ENCODE results near the gene CDO1.

CDO1 gene

DNA sequence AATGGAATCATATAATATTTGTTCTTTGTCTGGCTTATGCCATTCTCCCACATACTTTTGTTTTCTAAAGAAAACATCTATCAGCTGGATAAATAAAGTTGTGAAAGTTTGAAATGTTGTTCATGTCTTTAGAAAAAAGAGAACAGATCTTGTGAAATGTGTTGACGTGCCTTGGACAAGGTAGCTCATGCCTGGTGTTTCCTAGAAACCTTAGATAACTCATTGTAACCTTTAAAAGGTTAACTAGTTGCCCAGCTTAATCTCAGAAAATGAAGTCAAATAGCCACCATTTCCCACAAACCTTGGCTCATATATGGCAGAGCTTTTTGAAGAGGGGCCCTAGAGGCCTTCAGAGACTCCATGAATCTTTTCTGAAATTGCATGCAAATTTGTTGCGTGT lies 15.3 kb downstream of the CDO1 start:
- in situ Hi-C loops (cut with MboI; ENCODE audit: low pct_unique_long_range_greater_than_20kb, low sequenced_read_pairs): no loop called here
- DNase-seq: no peak

DNA sequence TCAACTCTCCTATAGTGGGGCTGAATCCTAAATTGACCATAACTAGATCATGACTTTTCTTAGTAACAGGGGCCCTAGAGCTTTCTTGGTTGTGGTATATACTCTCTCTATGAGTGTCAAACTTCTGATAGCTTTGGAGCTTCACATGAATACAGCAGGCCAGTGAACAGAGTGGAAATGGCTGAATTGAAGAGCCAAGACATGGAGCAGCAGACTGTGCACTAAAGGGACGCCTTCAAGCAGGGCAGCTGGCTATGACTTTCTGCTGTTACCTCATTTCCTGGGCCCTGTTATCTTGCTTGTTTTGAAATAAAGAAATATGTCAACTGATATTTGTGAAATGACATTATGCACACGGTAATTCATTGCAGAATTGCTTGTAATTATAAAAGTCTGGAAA lies 16.4 kb downstream of the CDO1 start:
- DNase-seq: no peak
- in situ Hi-C loops (cut with MboI; ENCODE audit: low pct_unique_long_range_greater_than_20kb, low sequenced_read_pairs): no loop called here

DNA sequence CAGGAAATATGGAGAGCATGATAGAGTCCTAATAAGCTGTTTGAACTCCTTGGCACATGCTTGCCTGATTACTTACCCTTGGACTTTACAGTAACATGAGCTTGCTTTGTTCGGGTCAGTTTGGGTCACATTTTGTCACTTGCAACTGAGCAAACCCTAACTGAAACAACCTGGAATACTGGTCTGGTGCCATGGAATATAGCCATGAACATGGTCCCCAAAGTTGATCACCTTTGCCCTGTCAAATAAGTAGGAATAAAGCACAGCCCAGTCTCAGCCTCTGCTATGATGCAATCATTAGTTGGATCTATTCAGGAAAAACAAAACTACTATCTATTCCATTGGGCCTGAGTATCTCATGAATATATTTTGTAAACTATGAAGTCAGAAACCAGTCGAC lies 18.2 kb downstream of the CDO1 start:
- DNase-seq: no peak
- in situ Hi-C loops (cut with MboI; ENCODE audit: low pct_unique_long_range_greater_than_20kb, low sequenced_read_pairs): no loop called here

DNA sequence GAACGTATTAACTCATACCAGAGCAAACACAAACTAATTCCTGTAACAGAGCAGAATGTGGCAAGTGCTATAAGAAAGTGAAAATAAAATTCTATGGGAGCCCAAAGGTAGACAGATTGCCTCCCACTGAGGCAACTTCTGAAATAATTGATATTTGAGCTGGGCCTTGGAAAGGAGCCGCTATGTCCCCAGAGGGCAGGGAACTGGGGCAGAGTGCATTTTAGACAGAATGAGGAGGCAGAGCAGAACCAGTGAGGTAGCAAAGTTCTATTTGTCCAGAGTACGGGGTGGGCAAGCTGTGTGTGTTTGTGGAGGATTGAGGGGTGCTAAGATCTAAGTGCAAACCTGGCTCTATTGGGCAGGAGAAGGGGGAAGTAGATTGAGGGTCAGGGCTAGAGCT lies 19.8 kb downstream of the CDO1 start:
- no peak for DNase-seq
- in situ Hi-C loops (cut with MboI; ENCODE audit: low pct_unique_long_range_greater_than_20kb, low sequenced_read_pairs): no loop called here

DNA sequence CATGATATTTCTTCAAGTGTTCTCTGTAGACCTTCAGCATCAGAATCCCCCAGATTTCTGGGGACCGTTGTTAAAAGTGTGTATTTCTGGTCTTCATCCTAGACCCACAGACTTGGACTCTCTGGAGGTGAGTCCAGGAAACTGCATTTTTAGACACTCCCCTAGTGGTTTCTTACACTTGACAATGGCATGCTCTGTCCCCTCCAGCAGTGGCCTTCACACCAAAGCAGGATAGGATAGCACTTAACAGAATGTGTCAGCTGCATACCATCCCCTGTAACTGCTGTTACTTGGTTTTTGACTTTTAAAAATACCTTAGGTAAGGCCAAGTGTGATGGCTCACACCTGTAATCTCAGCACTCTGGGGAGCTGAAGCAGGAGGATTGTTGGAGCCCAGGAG lies 20.8 kb downstream of the CDO1 start:
- DNase-seq: no peak

DNA sequence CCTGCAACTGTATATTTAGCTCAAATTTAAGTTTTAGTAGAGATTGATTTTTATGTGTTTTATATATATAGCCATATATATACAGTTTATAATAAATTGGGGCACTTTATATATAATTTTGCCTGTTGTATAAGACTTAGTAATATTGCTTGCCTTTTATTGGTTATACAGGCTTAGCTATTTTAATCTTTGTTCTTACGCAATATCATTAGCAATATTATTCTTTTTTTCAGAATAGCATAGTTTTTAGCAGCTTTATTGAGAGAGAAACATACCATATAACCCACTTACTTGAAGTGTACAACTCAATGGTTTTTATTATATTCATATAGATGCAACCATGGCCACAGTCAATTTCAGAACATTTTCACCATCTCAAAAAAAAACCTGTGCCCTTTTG lies 28.0 kb downstream of the CDO1 start:
- in situ Hi-C loops (cut with MboI; ENCODE audit: low pct_unique_long_range_greater_than_20kb, low sequenced_read_pairs): no loop called here
- DNase-seq: no peak

More for the DNA sequence above, 20.8 kb downstream of the CDO1 start:
- in situ Hi-C loops (cut with MboI; ENCODE audit: low pct_unique_long_range_greater_than_20kb, low sequenced_read_pairs): no loop called here

DNA sequence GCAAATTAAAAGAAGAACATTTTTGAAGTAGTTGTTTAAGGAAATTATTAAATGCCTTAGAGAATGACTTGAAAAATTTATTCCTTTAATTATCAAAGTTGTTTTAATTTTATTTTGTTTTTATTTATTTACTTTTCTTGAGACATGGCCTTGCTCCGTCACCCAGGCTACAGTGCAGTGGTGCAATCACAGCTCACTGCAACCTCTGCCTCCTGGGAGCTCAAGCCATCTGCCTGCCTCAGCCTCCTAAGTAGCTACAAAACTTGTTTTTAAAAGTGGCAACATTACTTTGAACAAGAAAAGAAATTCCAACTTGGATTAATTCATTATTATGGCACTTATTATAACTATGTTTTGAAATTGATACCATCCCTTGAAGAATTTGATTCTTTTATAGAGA lies 29.0 kb downstream of the CDO1 start:
- no peak for DNase-seq
- in situ Hi-C loops (cut with MboI; ENCODE audit: low pct_unique_long_range_greater_than_20kb, low sequenced_read_pairs): no loop called here

DNA sequence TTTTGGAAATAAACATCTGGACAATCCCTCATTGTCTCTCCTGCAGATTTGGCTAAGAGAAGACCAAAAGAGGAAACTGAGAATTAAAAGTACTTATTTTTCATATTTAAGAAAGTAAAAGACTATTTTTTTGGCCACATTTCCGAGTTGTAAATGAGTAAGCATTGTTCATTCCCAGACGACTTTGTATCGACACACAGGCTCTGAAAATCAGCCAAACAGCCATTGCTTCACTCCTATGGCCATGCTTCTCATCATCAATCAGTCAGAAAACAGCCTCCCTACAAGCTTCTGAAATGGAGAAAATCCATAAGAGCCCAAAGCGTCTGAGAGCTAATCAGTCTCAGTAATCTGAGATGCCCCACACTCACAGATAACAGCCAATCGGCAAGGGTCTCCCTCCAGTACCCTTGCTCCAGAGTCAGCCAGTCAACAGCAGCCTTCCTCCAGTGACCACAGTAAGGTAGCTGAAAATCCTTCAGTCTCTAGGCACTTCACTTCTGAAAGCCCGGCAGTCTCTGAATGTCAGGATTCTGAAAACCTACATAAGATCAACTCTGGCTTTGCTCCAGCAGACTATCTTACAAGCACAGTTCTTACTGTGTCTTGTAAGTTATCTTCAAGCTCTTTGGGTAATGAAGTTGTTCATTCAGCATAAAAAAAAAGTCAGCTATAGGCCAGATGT lies 30.9 kb downstream of the CDO1 start:
- in situ Hi-C loops (cut with MboI; ENCODE audit: low pct_unique_long_range_greater_than_20kb, low sequenced_read_pairs): no loop called here
- DNase-seq: no peak

DNA sequence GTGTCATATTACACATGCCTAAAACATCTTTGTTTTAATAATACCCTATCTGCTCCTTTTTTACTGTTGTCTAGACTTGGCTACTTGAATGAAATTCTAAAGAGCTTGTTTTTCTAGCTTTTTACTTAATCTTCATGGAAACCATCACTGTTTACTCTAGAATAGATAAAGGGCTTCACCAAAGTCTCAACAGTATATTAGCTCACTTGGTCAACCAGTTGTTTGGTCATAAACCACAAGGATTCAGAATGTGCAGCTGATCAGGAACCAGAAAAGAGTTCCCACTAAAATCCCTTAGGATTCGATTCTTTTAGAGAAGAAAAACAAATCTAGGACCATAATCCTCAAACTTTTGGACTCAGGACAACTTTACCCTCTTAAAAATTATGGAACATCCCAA lies 38.0 kb downstream of the CDO1 start:
- no peak for DNase-seq
- in situ Hi-C loops (cut with MboI; ENCODE audit: low pct_unique_long_range_greater_than_20kb, low sequenced_read_pairs): no loop called here

DNA sequence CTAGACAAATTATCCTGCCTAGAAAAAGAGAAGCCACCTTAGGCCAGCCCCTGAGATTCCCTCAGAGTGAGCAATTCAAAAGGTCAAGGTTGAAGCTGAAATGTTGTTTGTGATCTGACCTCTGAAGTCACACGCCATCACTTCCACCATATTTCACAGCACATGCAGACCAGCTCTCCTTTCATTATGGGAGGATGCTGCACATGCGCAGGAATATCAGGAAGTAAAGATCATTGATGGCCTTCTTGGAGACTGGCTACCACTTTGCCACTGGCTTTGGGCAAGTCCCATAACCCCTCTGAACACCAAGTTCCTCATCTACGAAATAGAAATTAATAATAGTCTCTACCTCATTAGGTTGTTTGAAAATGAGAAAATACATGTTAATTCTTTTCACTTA lies 39.5 kb downstream of the CDO1 start:
- in situ Hi-C loops (cut with MboI; ENCODE audit: low pct_unique_long_range_greater_than_20kb, low sequenced_read_pairs): no loop called here
- DNase-seq: no peak

DNA sequence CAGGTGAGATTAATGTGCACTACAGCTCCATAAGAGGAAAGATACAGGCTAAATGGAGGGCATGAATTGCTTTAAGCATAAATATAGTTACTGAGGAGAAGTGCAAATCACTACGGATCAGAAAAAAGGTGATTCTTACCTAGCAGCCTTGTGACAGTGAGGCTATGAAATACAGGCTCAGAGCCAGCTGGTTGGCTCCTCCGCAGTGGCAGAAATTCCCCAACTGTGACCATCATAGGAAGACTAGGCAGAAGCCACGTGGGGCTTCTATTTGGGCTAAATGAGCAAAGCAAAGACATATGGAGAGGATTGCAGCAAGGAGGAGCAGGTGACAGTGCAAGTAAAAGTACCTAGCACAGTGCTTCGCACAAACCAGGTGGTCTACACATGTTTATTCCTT lies 40.5 kb downstream of the CDO1 start:
- DNase-seq: no peak
- in situ Hi-C loops (cut with MboI; ENCODE audit: low pct_unique_long_range_greater_than_20kb, low sequenced_read_pairs): no loop called here

DNA sequence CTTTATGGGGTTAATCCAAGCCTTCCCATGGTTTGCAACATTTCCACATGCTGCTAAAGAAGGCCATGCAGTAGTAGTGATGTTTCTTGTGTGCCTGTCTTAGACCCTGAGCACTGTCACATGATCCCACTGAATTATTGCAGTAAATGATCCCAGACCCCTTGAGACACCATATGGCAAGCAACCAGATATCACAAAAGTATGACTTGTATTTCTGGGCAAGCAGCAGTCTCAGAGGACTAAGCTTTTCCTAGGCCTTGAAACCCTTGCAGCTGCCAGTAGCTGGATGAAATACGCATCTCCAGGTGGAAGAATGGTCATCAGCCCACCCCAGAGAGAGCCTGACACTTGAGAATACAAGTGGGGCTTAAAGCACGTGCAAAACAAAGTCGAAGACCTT lies 41.8 kb downstream of the CDO1 start:
- in situ Hi-C loops (cut with MboI; ENCODE audit: low pct_unique_long_range_greater_than_20kb, low sequenced_read_pairs): no loop called here
- no peak for DNase-seq

DNA sequence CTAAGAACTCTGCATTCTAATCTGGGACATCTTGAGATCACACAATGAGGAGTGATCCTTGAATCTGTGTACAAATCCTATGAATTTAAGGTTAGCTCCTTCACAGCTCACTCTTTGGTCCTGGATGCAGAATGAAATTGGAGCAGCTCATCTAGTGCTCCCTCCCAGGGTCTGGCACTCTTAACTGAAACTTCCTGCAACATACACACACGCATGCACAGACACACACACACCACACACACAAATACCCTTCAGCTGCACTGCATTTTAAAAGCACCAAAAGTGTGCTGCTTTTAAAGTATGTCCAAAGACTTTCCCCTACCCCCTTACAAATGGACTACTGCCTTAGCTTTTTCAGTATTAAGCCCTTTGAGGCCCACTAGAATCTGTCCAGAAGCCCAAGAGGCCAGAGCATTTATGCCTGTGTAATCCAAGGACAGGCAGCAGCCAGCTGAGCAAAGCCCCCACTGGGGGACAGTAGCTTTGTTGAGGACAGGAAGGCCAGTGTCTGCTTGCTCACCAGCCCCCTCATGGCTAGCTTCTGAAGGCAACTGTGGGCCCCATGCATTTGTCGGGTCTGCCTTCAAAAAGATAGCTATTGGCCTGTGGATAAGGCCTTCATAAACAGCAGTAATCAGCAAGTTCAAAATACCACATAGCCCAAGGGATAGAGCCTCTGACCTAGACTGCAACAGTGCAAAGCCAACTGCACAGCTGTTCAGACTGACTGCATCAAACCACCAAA lies 43.6 kb downstream of the CDO1 start:
- DNase-seq: no peak
- in situ Hi-C loops (cut with MboI; ENCODE audit: low pct_unique_long_range_greater_than_20kb, low sequenced_read_pairs): no loop called here

DNA sequence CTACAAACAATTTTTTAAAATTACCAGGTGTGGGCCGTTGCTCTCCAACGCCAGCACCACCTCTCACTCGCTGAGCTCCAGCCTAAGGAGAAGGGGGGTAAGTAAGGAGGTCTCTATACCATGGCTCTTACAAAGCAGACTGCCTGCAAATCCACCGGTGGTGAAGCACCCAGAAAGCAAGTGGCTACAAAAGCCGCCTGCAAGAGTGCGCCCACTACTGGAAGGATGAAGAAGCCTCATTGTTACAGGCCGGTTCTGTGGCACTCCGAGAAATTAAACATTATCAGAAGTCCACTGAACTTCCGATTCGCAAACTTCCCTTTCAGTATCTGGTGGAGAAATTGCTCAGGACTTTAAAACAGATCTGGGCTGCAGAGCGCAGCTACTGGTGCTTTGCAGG lies 46.0 kb downstream of the CDO1 start:
- DNase-seq: peak; percentile 14
- in situ Hi-C loops (cut with MboI; ENCODE audit: low pct_unique_long_range_greater_than_20kb, low sequenced_read_pairs): no loop called here

DNA sequence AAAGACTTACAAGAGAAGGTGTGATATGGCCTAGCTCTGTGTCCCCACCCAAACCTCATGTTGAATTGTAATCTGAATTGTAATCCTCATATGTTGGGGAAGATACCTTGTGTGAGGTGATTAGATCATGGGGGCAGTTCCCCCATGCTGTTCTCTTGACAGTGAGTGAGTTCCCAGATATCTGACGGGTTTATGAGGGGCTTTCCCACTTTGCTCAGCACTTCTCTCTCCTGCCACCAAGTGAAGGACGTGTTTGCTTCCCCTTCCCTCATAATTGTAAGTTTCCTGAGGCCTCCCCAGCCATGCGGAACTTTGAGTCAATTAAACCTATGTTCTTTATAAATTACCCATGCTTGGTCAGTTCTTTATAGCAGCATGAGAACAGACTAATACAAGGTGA lies 49.0 kb downstream of the CDO1 start:
- peak; percentile 3 for DNase-seq
- in situ Hi-C loops (cut with MboI; ENCODE audit: low pct_unique_long_range_greater_than_20kb, low sequenced_read_pairs): no loop called here

DNA sequence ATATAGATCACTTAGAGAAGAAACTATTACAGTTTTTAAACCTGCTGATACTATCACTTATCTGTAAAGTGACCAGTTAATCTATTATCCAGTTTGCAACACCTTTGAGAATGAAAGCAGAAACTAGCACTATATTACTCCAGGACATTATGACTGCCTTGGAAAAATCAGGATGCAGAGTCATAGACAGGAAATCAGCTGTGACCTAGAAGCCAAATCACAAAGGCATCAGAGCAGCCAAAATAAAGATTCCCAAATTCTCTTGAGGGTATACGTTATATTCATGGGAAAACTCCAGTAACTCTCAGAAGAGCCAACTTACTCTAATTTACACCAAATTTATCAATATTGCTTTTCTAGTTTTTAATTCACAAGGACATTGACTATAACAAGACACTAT lies 49.9 kb downstream of the CDO1 start:
- in situ Hi-C loops (cut with MboI; ENCODE audit: low pct_unique_long_range_greater_than_20kb, low sequenced_read_pairs): no loop called here
- no peak for DNase-seq

DNA sequence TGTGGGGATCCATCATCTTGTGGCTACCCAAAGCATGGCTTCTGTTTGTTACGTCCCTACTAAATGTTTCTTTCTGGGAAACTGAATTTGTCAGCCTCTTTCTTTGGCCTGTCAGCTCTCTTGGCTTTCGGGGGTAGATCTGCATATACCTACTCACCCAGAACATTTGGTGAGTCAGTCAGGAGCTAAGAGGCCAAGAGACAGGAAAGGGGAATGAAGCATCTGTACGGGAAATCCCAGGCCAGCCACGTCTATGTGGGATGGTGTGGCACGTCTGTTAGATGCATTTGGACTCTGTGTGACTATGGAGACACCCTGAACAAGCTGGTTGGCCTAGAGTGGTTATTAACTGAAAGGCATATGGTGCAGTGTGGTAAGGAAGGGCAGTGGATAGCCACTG lies 58.1 kb downstream of the CDO1 start:
- in situ Hi-C loops (cut with MboI; ENCODE audit: low pct_unique_long_range_greater_than_20kb, low sequenced_read_pairs): no loop called here

DNA sequence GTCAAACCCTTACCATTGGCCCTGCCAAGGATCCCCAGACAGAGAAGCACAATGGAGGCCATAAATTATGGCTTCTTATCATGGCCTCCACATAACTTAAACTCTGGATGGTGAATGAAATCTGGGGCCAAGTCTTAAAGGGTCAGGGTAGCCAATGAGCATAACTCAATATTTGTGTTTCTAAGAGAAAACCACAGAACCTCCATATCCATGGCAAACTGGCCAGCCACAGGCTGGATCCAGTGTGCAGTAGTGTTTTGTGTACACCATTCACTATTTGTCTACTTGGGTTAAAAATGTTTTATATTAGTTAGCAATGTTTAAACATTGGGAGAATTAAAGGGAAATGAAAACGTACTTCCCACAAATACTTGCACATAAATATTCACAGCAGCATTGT lies 60.8 kb downstream of the CDO1 start:
- in situ Hi-C loops (cut with MboI; ENCODE audit: low pct_unique_long_range_greater_than_20kb, low sequenced_read_pairs): no loop called here

More for the DNA sequence above, 58.1 kb downstream of the CDO1 start:
- no peak for DNase-seq

More for the DNA sequence above, 60.8 kb downstream of the CDO1 start:
- DNase-seq: no peak
